Measurements from ENCODE around the gene MVK.

The MVK gene

GRCh38 chr12:109573029-109573913 lies at the start of gene MVK, which contains the start of gene MMAB:
Gene MVK (plus strand): TSS chr12:109573794. CDS start chr12:109574823, 1,029 bp downstream.
Gene MMAB (minus strand): TSS chr12:109573504. CDS start chr12:109573480, 24 bp downstream.
- peak; percentile 100 for DNase-seq

- DNase-seq, result no peak
These were observed 48.9 kb upstream of the MVK start for GRCh38 chr12:109524466-109525278.

- no peak for DNase-seq
These were observed 48.4 kb upstream of the MVK start for GRCh38 chr12:109525279-109525585.

GRCh38 chr12:109527489-109528123 lies 46.0 kb upstream of the MVK start:
- no peak for DNase-seq

- DNase-seq, result no peak
These were observed 43.6 kb upstream of the MVK start for GRCh38 chr12:109529691-109530640.

- DNase-seq, result no peak
These were observed 42.2 kb upstream of the MVK start for GRCh38 chr12:109531411-109531810.

- peak; percentile 22 for DNase-seq
These were observed 40.7 kb upstream of the MVK start for GRCh38 chr12:109532721-109533486.

- DNase-seq, result no peak
These were observed 40.2 kb upstream of the MVK start for GRCh38 chr12:109533487-109533740.

GRCh38 chr12:109534456-109534855 lies 39.1 kb upstream of the MVK start:
- no peak for DNase-seq

- DNase-seq, result no peak
These were observed 38.2 kb upstream of the MVK start for GRCh38 chr12:109535231-109535862.

GRCh38 chr12:109535863-109536250 lies 37.7 kb upstream of the MVK start:
- DNase-seq, result no peak

- no peak for DNase-seq
These were observed 36.5 kb upstream of the MVK start for GRCh38 chr12:109537136-109537535.

GRCh38 chr12:109538191-109538863 lies 35.3 kb upstream of the MVK start:
- DNase-seq, result no peak

- no peak for DNase-seq
These were observed 34.1 kb upstream of the MVK start for GRCh38 chr12:109539508-109539907.

- no peak for DNase-seq
These were observed 32.8 kb upstream of the MVK start for GRCh38 chr12:109540526-109541412.

GRCh38 chr12:109541413-109541726 lies 32.2 kb upstream of the MVK start:
- no peak for DNase-seq

GRCh38 chr12:109542014-109542413 lies 31.6 kb upstream of the MVK start:
- no peak for DNase-seq

GRCh38 chr12:109542876-109543275 lies 30.7 kb upstream of the MVK start:
- DNase-seq, result no peak

- DNase-seq, result no peak
These were observed 28.6 kb upstream of the MVK start for GRCh38 chr12:109544955-109545531.
